GM18873 (cell line): Measurements from ENCODE around the gene SEC24D.

Experiments
- ATAC-seq: cut with Tn5 transposase; IDR thresholded peaks from one replicate; pipeline ENCODE4 v1.9.1; 2021; ENCODE audit warnings: mild to moderate bottlenecking, moderate library complexity, moderate number of reproducible peaks; ENCODE audit not compliant: unreplicated experiment, low FRiP score

Gene SEC24D

GRCh38 chr4:118756429-118756828, 79.5 kb downstream of the SEC24D start:
- ATAC-seq, result no peak

DNA sequence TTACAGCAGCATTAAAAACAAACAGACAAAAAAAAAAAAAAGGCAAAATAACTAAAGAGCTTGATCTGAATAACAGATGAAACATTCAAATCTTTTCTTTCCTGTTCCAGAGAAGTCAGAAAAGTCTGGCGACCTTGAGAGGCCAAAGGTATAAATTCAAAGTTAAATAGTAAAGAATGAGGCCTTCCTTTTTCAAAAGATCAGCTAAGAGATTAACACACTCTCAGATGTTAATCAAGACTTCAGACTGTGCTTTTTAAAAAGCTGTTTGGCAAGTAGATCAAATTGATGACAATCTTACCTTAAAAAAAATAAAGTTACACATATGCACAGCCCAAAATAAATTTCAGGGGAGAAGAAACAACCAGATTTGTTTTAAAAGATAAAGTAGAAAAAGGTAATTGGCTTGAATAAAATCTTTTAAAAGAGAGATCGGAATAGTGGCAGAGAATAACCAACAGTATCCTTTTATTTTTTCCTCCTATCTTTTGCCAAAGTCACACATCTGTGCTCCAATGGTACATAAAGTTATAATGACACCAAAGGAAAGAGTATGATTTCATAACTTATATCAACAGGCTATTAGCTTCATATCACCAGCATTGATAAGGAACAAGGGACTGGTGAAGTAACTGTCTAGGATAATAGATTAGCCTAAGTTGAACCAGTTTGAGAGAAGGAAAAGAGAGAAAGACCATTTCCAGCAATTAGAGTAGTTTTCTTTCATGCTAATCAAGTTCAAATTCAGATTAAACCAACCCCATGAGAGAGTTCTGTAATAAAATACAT, 80.3 kb downstream of the SEC24D start:
- ATAC-seq, result no peak

DNA sequence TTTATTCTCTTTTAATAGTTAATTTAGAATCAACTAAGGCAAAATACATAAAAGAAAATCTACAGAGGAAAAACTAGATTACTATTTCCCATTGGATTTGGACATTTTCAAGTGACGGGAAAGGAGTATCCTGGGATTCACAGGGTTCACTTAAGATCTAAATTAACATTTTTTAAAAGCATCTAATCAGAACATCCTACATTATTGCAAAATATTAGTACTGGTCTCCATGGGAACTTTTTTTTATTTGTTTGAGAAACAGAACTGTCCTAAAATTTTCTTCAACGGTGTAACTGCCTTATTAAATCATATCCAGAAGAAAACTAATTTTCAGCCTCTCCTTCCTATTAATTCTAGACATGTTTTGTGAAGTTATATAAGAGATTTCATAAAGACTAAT, 81.0 kb downstream of the SEC24D start:
- ATAC-seq, result no peak

DNA sequence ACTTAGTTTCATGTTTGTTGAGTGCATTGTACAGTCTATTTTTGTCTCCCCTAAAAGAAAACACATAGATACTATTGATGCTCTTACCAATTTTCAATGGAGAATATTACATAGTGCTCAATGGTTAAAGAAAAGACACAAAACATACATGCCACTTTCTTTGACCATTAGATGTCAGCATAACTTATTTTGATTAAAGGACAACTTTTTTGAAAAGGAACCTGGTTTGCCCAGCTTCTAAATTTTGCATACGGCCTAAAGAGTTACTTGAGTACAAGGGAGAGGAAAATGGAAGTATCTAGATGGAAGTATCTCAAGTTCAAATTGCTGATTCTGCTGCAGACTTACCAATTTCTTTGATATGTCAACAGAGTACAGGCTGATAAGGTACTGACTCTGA, 82.2 kb downstream of the SEC24D start:
- ATAC-seq, result no peak

GRCh38 chr4:118753096-118753495, 82.8 kb downstream of the SEC24D start:
- no peak for ATAC-seq

DNA sequence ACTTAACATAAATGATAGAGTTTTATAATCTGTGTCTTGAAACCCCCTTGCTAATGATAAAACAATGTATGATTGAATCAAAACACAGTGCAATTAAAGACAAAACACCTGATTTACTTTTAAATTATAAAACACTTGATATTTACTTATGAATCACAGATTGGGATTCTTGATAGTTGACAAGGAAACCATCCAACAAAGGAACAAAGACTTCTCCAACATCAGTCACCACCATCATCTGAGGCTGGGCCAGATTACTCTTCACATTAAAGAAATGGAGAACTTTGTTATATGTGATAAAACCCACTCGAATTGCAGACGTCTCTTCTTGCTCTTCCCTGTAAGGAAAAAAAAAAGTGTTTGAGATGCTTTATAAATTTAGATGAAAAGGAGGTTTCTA, 83.4 kb downstream of the SEC24D start:
- ATAC-seq, result no peak

- no peak for ATAC-seq
Measured at GRCh38 chr4:118751629-118752323, 84.2 kb downstream of the SEC24D start.

DNA sequence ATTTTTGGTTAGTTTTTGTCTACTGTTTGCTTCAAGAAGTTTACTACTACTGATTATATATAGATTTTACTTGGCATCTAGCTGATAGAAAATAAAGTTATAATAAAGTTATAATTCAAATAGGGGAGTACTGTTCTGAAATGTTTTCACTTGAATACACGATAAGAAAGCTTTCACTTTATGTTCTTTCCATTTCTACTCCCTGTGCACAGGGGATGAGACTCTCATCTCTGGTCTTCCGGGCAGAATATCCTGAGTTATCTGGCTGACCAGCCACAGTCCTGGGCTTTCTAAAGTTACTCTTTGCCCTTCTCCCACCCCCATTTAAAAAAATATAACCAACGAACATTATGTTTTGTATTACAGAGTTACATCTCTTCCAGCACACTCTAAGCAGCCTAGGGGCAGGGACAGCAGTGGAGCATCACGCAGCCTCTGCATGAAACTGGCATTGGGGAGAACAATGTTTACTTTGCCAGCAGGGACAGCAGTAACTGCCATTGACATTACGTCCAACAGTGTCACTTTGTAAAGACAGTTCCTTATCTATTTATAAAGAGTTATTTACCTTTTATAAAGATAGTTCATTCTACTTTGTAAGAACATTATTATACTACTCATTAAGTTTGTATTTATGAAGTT, 86.5 kb downstream of the SEC24D start:
- ATAC-seq, result no peak

DNA sequence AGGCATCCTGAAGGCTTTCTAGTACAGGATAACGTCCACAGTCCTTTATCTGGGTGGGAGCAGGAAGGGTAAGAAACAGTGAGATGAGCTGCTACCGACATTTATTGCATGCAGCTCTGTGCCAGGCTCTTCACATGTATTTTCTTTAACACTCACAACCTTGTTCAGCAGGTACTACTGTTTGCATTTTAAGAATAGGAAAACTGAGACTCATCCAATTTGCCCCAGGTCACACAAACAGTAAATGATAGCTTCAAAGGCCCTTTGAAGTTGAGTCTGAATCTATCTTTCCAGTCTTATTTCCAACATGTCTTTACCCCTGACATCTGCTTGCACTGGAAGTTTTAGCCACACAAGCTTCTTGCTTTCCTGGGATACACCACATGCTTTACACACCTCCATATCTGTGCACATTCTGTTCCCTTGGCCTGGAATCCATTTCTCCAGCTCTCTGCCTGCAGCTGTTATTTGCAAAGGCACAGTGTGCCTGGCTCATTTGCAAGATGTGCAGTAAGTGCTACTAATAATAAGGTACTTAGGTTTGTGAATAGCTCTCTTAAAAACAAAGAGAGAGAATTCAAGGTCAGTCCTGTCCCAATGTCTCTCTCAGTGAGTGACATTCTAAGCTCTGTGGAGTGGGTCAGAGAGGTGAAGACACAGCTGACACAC, 89.5 kb downstream of the SEC24D start:
- no peak for ATAC-seq

DNA sequence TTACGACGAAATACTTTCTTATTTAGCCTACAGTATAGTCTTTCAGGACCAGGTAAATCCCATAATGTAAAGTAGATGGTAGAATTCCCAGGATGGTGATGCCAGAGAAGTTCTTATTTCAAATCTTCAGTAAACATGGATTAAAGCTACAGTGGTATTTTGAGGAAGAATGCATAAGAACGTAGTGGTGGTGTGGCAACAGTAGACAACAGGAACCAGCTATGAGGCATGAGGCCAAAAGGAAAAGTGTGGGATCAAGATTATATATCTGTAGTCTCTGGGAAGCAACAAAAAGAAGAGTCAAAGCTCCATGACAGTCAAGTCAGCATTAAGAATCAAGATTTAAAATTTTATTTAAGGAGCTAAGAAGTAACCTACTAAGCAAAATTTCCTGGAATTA, 90.6 kb downstream of the SEC24D start:
- ATAC-seq, result no peak

- no peak for ATAC-seq
Measured at GRCh38 chr4:118743867-118744266, 92.1 kb downstream of the SEC24D start.

DNA sequence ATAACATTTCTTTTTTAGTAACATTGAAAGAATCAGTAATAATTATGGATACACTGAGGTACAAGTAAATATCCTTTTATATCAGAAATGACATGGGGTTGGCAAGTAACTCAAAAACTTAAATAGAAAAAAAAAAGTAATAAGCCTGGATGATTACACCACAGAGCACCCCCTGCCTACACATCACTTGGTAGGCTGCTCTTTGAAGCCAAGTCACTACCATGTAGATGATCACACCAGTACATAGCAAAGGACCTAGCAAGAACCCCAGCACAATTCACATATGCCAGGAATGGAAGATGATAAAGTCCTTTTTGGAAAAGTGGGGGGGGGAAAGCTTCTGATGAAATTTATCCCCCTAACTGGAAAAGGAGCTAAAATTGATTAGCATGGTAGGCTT, 93.9 kb downstream of the SEC24D start:
- no peak for ATAC-seq

GRCh38 chr4:118741301-118741855, 94.5 kb downstream of the SEC24D start:
- no peak for ATAC-seq

- ATAC-seq, result no peak
Measured at GRCh38 chr4:118740869-118741268, 95.1 kb downstream of the SEC24D start.

GRCh38 chr4:118739022-118739713, 96.8 kb downstream of the SEC24D start:
- ATAC-seq, result no peak

DNA sequence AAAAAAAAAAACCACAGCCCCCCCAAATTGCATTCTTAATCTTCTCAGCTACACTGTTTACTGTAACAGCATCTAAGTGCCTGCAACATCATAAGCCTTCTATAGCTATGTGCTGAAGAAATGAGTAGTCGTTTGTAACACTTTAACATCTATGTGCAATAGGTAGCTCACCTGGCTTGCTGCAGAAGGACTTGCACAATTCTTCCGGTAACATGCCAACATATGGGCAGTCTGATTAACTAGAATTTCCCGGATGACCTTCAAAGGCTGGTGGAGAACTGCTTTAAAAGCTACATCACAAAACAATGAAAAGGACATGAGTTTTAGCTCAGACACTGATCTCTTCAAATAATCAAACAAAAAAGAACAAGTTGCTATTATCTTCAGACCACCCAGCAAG, 97.8 kb downstream of the SEC24D start:
- ATAC-seq, result no peak

- no peak for ATAC-seq
Measured at GRCh38 chr4:118736900-118737299, 99.0 kb downstream of the SEC24D start.

GRCh38 chr4:118734491-118735205, 101.3 kb downstream of the SEC24D start:
- ATAC-seq, result no peak

GRCh38 chr4:118732591-118733330, 103.2 kb downstream of the SEC24D start:
- no peak for ATAC-seq
